PFSK-1 (cell line): Measurements from ENCODE around the gene TBC1D22B.

Experiments
- FOXP2 ChIP-seq: optimal IDR thresholded peaks from 2 replicates; pipeline ENCODE3; 2011; ENCODE audit warnings: borderline replicate concordance, control low read depth, inconsistent platforms; ENCODE audit not compliant: insufficient read depth; ENCODE audit errors: extremely low read length, extremely low read depth
- POLR2AphosphoS5 ChIP-seq: IDR thresholded peaks from 2 replicates; pipeline ENCODE4 v1.6.1; 2012; ENCODE audit warnings: low read depth, mild to moderate bottlenecking, control low read depth, low read length, moderate library complexity
- SIN3A ChIP-seq: IDR thresholded peaks from 2 replicates; pipeline ENCODE4 v1.6.1; 2012; ENCODE audit warnings: mild to moderate bottlenecking, low read length, moderate library complexity, borderline replicate concordance; ENCODE audit not compliant: insufficient read depth
- TAF1 ChIP-seq: IDR thresholded peaks from 2 replicates; pipeline ENCODE4 v1.6.1; 2012; ENCODE audit warnings: low read length, control low read depth, borderline replicate concordance; ENCODE audit not compliant: insufficient read depth
- TF ChIP-seq, protein P1 (sequence below), 2 experiments: IDR thresholded peaks; 2 replicates each; pipeline versions ENCODE4 v1.6.1 to v1.8.0; 2011 to 2012; ENCODE audit warnings: low read depth in 2 of 2, low read length in 2 of 2, control low read depth in 1 of 2, inconsistent platforms in 1 of 2, mild to moderate bottlenecking in 1 of 2, moderate library complexity in 1 of 2; ENCODE audit not compliant: insufficient read depth in 1 of 2

Gene TBC1D22B

DNA sequence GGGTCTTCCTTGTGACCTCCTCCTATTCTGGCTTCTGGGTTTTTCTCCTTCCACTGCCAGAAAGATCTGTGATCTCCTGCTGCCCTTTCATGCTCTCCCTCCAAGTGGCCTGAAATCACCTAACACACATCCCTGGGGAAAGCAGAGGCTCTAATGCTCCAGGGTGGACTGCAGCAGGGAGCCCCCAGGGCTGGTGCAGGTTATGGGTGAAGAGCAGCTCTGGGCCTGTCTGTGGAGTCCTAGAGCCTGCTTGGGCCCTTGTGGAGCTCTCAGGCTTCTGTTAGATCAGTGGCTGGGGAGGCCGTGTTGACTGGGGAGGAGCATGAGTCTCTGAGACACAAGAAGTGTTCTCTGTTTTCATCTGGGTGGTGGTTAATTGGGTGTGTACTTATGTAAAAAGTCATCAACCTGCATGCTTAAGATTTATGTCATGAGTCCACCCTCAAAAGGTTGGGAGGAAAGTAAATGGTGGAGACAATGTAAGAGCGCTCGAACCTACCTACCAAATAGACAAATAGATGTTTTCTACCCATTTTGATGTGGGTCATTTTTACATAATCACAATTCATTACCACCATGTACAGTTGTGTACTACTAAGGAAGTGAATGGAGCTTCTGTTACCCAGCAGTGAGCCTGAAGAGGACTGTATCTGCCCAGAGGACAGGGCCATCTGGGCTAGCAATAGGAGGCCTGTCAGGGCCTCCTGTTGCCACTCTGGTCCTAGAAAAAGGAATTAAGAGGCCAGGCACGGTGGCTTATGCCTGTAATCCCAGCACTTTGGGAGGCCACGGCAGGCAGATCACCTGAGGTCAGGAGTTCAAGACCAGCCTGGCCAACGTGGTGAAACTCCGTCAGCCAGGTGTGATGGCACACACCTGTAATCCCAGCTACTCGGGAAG lies 64.2 kb downstream of the TBC1D22B start:
- TF ChIP-seq POLR2AphosphoS5 (no peak), SIN3A (no peak), TAF1 (no peak), FOXP2 (no peak)
- TF ChIP-seq, protein P1, sequence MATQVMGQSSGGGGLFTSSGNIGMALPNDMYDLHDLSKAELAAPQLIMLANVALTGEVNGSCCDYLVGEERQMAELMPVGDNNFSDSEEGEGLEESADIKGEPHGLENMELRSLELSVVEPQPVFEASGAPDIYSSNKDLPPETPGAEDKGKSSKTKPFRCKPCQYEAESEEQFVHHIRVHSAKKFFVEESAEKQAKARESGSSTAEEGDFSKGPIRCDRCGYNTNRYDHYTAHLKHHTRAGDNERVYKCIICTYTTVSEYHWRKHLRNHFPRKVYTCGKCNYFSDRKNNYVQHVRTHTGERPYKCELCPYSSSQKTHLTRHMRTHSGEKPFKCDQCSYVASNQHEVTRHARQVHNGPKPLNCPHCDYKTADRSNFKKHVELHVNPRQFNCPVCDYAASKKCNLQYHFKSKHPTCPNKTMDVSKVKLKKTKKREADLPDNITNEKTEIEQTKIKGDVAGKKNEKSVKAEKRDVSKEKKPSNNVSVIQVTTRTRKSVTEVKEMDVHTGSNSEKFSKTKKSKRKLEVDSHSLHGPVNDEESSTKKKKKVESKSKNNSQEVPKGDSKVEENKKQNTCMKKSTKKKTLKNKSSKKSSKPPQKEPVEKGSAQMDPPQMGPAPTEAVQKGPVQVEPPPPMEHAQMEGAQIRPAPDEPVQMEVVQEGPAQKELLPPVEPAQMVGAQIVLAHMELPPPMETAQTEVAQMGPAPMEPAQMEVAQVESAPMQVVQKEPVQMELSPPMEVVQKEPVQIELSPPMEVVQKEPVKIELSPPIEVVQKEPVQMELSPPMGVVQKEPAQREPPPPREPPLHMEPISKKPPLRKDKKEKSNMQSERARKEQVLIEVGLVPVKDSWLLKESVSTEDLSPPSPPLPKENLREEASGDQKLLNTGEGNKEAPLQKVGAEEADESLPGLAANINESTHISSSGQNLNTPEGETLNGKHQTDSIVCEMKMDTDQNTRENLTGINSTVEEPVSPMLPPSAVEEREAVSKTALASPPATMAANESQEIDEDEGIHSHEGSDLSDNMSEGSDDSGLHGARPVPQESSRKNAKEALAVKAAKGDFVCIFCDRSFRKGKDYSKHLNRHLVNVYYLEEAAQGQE (IDR thresholded peaks at IDR 0.05; ENCODE audit: insufficient read depth in 1 of 2, low read depth in 2 of 2, low read length in 2 of 2), result no peak

GRCh38 chr6:37323580-37323979 lies 66.0 kb downstream of the TBC1D22B start:
- TF ChIP-seq POLR2AphosphoS5 (no peak), TAF1 (no peak), SIN3A (no peak), FOXP2 (no peak)
- TF ChIP-seq, protein P1 (IDR thresholded peaks at IDR 0.05; ENCODE audit: insufficient read depth in 1 of 2, low read depth in 2 of 2, low read length in 2 of 2), result no peak

DNA sequence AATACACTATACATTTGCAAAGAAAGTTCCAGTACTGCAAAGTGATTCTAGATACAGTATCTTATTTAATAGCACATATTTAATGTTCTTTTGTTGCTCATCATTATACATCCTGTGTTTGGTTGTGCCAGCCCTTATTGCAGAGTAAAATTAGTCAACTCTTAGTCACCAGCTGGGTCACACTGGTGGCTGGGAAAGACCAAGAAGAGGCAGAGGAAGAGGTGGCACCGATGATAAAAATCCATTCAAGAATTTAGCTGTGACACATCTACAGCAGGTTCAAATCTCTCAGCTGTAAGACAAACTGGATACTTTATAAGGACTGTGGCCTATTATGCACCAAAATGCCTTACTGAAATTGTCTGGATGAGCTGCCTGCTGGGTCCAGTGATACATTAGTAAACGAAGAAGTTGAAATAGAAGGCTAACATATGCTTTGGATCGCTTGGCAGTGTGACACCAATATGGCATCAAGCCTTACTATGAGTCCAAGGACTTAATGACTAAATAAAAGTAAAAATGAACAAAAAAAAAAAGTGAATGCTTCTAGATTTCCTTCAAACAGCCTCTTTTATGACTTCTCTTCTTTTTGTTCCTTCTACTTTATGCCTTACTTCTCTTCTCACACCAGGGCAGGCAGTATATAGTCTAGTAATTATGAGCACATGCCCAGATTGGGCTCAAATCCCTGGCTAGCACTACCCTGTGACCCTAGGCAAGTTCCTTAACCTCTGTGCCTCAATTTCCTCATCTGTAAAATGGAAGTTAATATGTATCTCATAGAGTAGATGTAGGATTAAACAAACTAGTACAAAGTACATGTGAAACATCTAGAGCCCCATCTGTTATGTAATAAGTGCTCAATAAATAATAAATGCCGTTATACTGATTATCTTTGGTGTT lies 66.8 kb downstream of the TBC1D22B start:
- TF ChIP-seq POLR2AphosphoS5 (no peak), TAF1 (no peak), SIN3A (no peak), FOXP2 (no peak)
- TF ChIP-seq, protein P1 (IDR thresholded peaks at IDR 0.05; ENCODE audit: insufficient read depth in 1 of 2, low read depth in 2 of 2, low read length in 2 of 2), result no peak

- TF ChIP-seq POLR2AphosphoS5 (no peak), SIN3A (no peak), TAF1 (no peak), FOXP2 (no peak)
- TF ChIP-seq, protein P1 (IDR thresholded peaks at IDR 0.05; ENCODE audit: insufficient read depth in 1 of 2, low read depth in 2 of 2, low read length in 2 of 2), result no peak
These were observed 73.5 kb downstream of the TBC1D22B start for GRCh38 chr6:37331047-37331446.
